GM19240 (cell line): Measurements from ENCODE around the gene ADCY2.

ENCODE experiments used
- DNase-seq: peaks from one replicate; pipeline ENCODE4 v3.0.0; 2011; ENCODE audit warnings: low spot score; ENCODE audit not compliant: insufficient read length

Gene ADCY2

GRCh38 chr5:7659420-7659819 lies 263.5 kb downstream of the ADCY2 start:
- no peak for DNase-seq

GRCh38 chr5:7662289-7662688 lies 266.4 kb downstream of the ADCY2 start:
- no peak for DNase-seq

GRCh38 chr5:7663808-7664207 lies 267.9 kb downstream of the ADCY2 start:
- DNase-seq = no peak

GRCh38 chr5:7664208-7664607 lies 268.3 kb downstream of the ADCY2 start:
- no peak for DNase-seq

- DNase-seq = no peak
Measured at GRCh38 chr5:7667216-7667767, 271.4 kb downstream of the ADCY2 start.

GRCh38 chr5:7668161-7668560 lies 272.2 kb downstream of the ADCY2 start:
- DNase-seq = no peak

GRCh38 chr5:7668627-7669026 lies 272.7 kb downstream of the ADCY2 start:
- no peak for DNase-seq

- no peak for DNase-seq
Measured at GRCh38 chr5:7671381-7671993, 275.5 kb downstream of the ADCY2 start.

GRCh38 chr5:7673658-7674057 lies 277.7 kb downstream of the ADCY2 start:
- DNase-seq = no peak

- no peak for DNase-seq
Measured at GRCh38 chr5:7676455-7676854, 280.5 kb downstream of the ADCY2 start.

GRCh38 chr5:7678030-7678429 lies 282.1 kb downstream of the ADCY2 start:
- DNase-seq = no peak

- DNase-seq = no peak
Measured at GRCh38 chr5:7679663-7680062, 283.7 kb downstream of the ADCY2 start.

GRCh38 chr5:7680260-7680659 lies 284.3 kb downstream of the ADCY2 start:
- no peak for DNase-seq

- DNase-seq = no peak
Measured at GRCh38 chr5:7682379-7682778, 286.4 kb downstream of the ADCY2 start.

GRCh38 chr5:7683753-7684152 lies 287.8 kb downstream of the ADCY2 start:
- no peak for DNase-seq

- no peak for DNase-seq
Measured at GRCh38 chr5:7684826-7685225, 288.9 kb downstream of the ADCY2 start.

GRCh38 chr5:7686794-7687193 lies 290.9 kb downstream of the ADCY2 start:
- DNase-seq = no peak

- no peak for DNase-seq
Measured at GRCh38 chr5:7690557-7690956, 294.6 kb downstream of the ADCY2 start.

- no peak for DNase-seq
Measured at GRCh38 chr5:7705261-7705660, 309.3 kb downstream of the ADCY2 start.

GRCh38 chr5:7705736-7706135 lies 309.8 kb downstream of the ADCY2 start:
- DNase-seq = no peak

- no peak for DNase-seq
Measured at GRCh38 chr5:7706256-7706655, 310.3 kb downstream of the ADCY2 start.

- no peak for DNase-seq
Measured at GRCh38 chr5:7714119-7714518, 318.2 kb downstream of the ADCY2 start.

- no peak for DNase-seq
Measured at GRCh38 chr5:7714697-7715096, 318.8 kb downstream of the ADCY2 start.

GRCh38 chr5:7717691-7718090 lies 321.8 kb downstream of the ADCY2 start:
- no peak for DNase-seq
